MM.1S (cell line): ENCODE measurements around the gene TMIE.

Source experiments
- CTCF ChIP-seq: fragments of 300-600 bp; sonication (generic); IDR thresholded peaks from 2 replicates; pipeline ENCODE4 v1.5.1; 2016; ENCODE audit warnings: antibody characterized with exemption, low read length, mixed read lengths
- EZH2 ChIP-seq: fragments of 300-600 bp; sonication (generic); optimal IDR thresholded peaks from 2 replicates; pipeline ENCODE3; 2017; ENCODE audit warnings: low read depth, mild to moderate bottlenecking, antibody characterized with exemption, low read length, mixed read lengths
- EZH2phosphoT487 ChIP-seq: fragments of 300-600 bp; sonication (generic); IDR thresholded peaks from 2 replicates; pipeline ENCODE4 v1.6.1; 2018; ENCODE audit warnings: antibody characterized with exemption, low read length

GRCh38 chr3:46725621-46726314, 24.6 kb downstream of the TMIE start:
- TF ChIP-seq CTCF (no peak), EZH2 (no peak), EZH2phosphoT487 (no peak)
